Endothelial cell of umbilical vein (primary cell): ENCODE measurements around the gene MEN1. TPM values are rescaled to one million over a fixed set of nuclear protein-coding genes. Genes with fewer than 3 reads are reported as not detected.

Experiments
- BruUV-seq: library from RNA; stranded (reverse); fragments of 400-500 nt; replicated peaks from 2 replicates; lab custom pipeline; 2021; lab: Mats Ljungman, UMichigan
- CTCF ChIA-PET: fragments of 300-600, 350-600 bp; sonication (Branson Sonifier 250); formaldehyde crosslinking; loops from one replicate; lab custom pipeline; 2021; ENCODE audit warnings: antibody characterized with exemption, inconsistent platforms; lab: Charles Lee
- POLR2A ChIA-PET: fragments of 300-600, 350-600 bp; sonication (Branson Sonifier 250); formaldehyde crosslinking; loops from one replicate; lab custom pipeline; 2021; ENCODE audit warnings: antibody characterized with exemption, inconsistent platforms; lab: Charles Lee
- DNase-seq: peaks from one replicate; pipeline ENCODE4 v3.0.0-alpha.2; 2011; ENCODE audit warnings: low read depth, low spot score
- FAIRE-seq: peaks from 2 replicates; lab custom pipeline; 2011; peaks lifted over from hg19 to GRCh38; lab: Jason Lieb, UNC
- H2AFZ ChIP-seq: 2 replicates; pipeline ENCODE4 v1.6.0; 2012; ENCODE audit warnings: low read depth, low read length, control low read depth, inconsistent platforms
- H3K27ac ChIP-seq: 2 replicates; pipeline ENCODE4 v1.5.1; 2011; ENCODE audit warnings: low read depth, mild to moderate bottlenecking, control low read depth, low read length, moderate library complexity; ENCODE audit not compliant: insufficient read depth
- H3K27me3 ChIP-seq, 2 experiments: 2 replicates each; pipeline versions ENCODE4 v1.6.0 to v1.6.1; 2011; ENCODE audit warnings: low read length in 2 of 2, mixed read lengths in 1 of 2; ENCODE audit not compliant: control insufficient read depth in 2 of 2, insufficient read depth in 2 of 2
- H3K36me3 ChIP-seq, 2 experiments: 2 replicates in 1 of 2; 3 replicates in 1 of 2; pipeline ENCODE4 v1.5.1; 2011; ENCODE audit warnings: low read length in 2 of 2, mild to moderate bottlenecking in 1 of 2, moderate library complexity in 1 of 2; ENCODE audit not compliant: control insufficient read depth in 2 of 2, insufficient read depth in 2 of 2; ENCODE audit errors: extremely low read depth in 1 of 2
- H3K4me1 ChIP-seq: 3 replicates; pipeline ENCODE4 v1.5.1; 2011; ENCODE audit warnings: mild to moderate bottlenecking, low read length; ENCODE audit not compliant: control insufficient read depth, insufficient read depth; ENCODE audit errors: extremely low read depth
- H3K4me2 ChIP-seq: 2 replicates; pipeline ENCODE4 v1.6.1; 2011; ENCODE audit warnings: low read length, control low read depth, mixed read lengths; ENCODE audit not compliant: insufficient read depth
- H3K4me3 ChIP-seq, 3 experiments: fragments of 200-600 bp in 1 of 3; sonication (generic), shearing (Covaris generic) in 1 of 3; replicated peaks in 1 of 3; 2 replicates each; pipeline ENCODE4 v1.5.1; 2011 to 2016; ENCODE audit warnings: control low read depth in 3 of 3, low read length in 3 of 3, mild to moderate bottlenecking in 2 of 3, inconsistent platforms in 1 of 3, low read depth in 1 of 3, moderate library complexity in 1 of 3; ENCODE audit not compliant: insufficient read depth in 1 of 3
- H3K79me2 ChIP-seq: 2 replicates; pipeline ENCODE4 v1.6.0; 2012; ENCODE audit warnings: low read length, inconsistent platforms; ENCODE audit not compliant: control insufficient read depth, insufficient read depth
- H3K9ac ChIP-seq: replicated peaks from 2 replicates; pipeline ENCODE3; 2011; ENCODE audit warnings: low read length, control low read depth; ENCODE audit not compliant: insufficient read depth; ENCODE audit errors: extremely low read depth
- H3K9me1 ChIP-seq: replicated peaks from 3 replicates; pipeline ENCODE4 v1.6.0; 2011; ENCODE audit warnings: mild to moderate bottlenecking, low read length; ENCODE audit not compliant: control insufficient read depth, insufficient read depth; ENCODE audit errors: extremely low read depth
- H3K9me3 ChIP-seq: replicated peaks from 2 replicates; pipeline ENCODE4 v1.5.1; 2012; ENCODE audit warnings: low read length, inconsistent platforms; ENCODE audit not compliant: control insufficient read depth, insufficient read depth
- H4K20me1 ChIP-seq: replicated peaks from 2 replicates; pipeline ENCODE3; 2011; ENCODE audit warnings: mild to moderate bottlenecking, low read length; ENCODE audit not compliant: control insufficient read depth, insufficient read depth; ENCODE audit errors: extremely low read depth
- CTCF ChIP-seq, 2 donors: IDR thresholded peaks; 1 replicate in 1 of 2; 2 replicates in 1 of 2; pipeline ENCODE4 v1.5.1; 2011; ENCODE audit warnings: low read length in 2 of 2, mild to moderate bottlenecking in 2 of 2, moderate library complexity in 2 of 2, control low read depth in 1 of 2, inconsistent platforms in 1 of 2, low read depth in 1 of 2; ENCODE audit not compliant: insufficient read depth in 1 of 2; ENCODE audit errors: extremely low read depth in 1 of 2
- EZH2 ChIP-seq: IDR thresholded peaks from 2 replicates; pipeline ENCODE4 v1.6.1; 2012; ENCODE audit warnings: borderline replicate concordance, low read depth, mild to moderate bottlenecking, moderate library complexity, low read length, inconsistent platforms; ENCODE audit not compliant: severe bottlenecking
- FOS ChIP-seq: IDR thresholded peaks from 2 replicates; pipeline ENCODE4 v1.6.1; 2011; ENCODE audit warnings: mild to moderate bottlenecking, low read length, moderate library complexity, borderline replicate concordance; ENCODE audit not compliant: insufficient read depth
- GATA2 ChIP-seq: IDR thresholded peaks from 2 replicates; pipeline ENCODE4 v1.7.0; 2011; ENCODE audit warnings: low read depth, mild to moderate bottlenecking, moderate library complexity, mixed read lengths, low read length; ENCODE audit not compliant: insufficient read length, insufficient read depth
- JUN ChIP-seq: IDR thresholded peaks from 2 replicates; pipeline ENCODE4 v1.6.1; 2011; ENCODE audit warnings: borderline replicate concordance, low read depth; ENCODE audit not compliant: insufficient read length, insufficient read depth
- MAX ChIP-seq: IDR thresholded peaks from 2 replicates; pipeline ENCODE4 v1.6.1; 2011; ENCODE audit not compliant: insufficient read depth, insufficient read length
- MYC ChIP-seq: IDR thresholded peaks from one replicate; pipeline ENCODE4 v1.6.1; 2011; ENCODE audit warnings: mild to moderate bottlenecking, low read depth, low read length
- POLR2A ChIP-seq: IDR thresholded peaks from 2 replicates; pipeline ENCODE4 v1.6.1; 2012; ENCODE audit warnings: low read depth, mild to moderate bottlenecking, control low read depth, low read length
- POLR2AphosphoS5 ChIP-seq: IDR thresholded peaks from 2 replicates; pipeline ENCODE4 v1.6.1; 2012; ENCODE audit warnings: low read depth, mild to moderate bottlenecking, control low read depth, low read length, moderate library complexity; ENCODE audit not compliant: insufficient read depth
- dilution Hi-C: fragments of 300-500 bp; cut with MboI; formaldehyde crosslinking; loops from one replicate; pipeline ENCODE4 v1.15.0; 2019; ENCODE audit warnings: low sequenced_read_pairs; ENCODE audit not compliant: extremely low pct_ligation_motif_present
- intact Hi-C: fragments of 100-400 bp; cut with micrococcal nuclease; formaldehyde crosslinking; loops from one replicate; pipeline ENCODE4 v1.10.0; 2022
- polyA plus RNA-seq, 4 experiments: library from polyadenylated mRNA; depleted of rRNA in 3 of 4; stranded (reverse) in 3 of 4; unstranded in 1 of 4; fragments of >200 nt; gene quantifications; 2 replicates each; pipeline versions ENCODE4 v1.2.1 to v1.2.3, GENCODE V29; 2011 to 2012; ENCODE audit warnings: missing spikeins in 1 of 4
- total RNA-seq: library from RNA; stranded (reverse); gene quantifications from 2 replicates; pipeline ENCODE4 v1.2.3, GENCODE V29; 2021

MEN1 gene
- total and polyA plus RNA-seq, 2 donors (not counting 3 experiments of a cell fraction or from before 2014, with no cell fraction given) = 41.1 to 43.1 TPM

GRCh38 chr11:64844330-64845128 is 34.2 kb upstream of the MEN1 start, which contains the start of gene CDC42BPG:
Gene CDC42BPG (minus strand): TSS chr11:64844653. CDS start chr11:64844569, 84 bp downstream.
- Histone ChIP-seq H3K4me2 (peak within 1 kb of the TSS; percentile 6), H3K27me3 (no peaks in the 10 kb centered on the region), H3K9me1 (no peaks in the 10 kb centered on the region), H4K20me1 (no peaks in the 10 kb centered on the region), H3K4me3 (peak within 1 kb of the TSS in 2 of 3 experiments; percentile 9 to 37), H3K27ac (no peak within 1 kb of the TSS), H2AFZ (peak within 1 kb of the TSS; percentile 33), H3K79me2 (no peaks in the 10 kb centered on the region), H3K9me3 (no peaks in the 10 kb centered on the region), H3K9ac (no peak within 1 kb of the TSS), H3K36me3 (no peaks in the 10 kb centered on the region), H3K4me1 (no peaks in the 10 kb centered on the region)
- dilution Hi-C loops (loop anchor here (10.0 kb wide), 1 partner anchor 50 kb away; no protein-coding TSS in a partner anchor), intact Hi-C loops (loop anchor here (2.0 kb wide), 2 partner anchors 42 to 58 kb away; partner anchors contain the start of gene MAP4K2)
- FAIRE-seq (peak; percentile 70), DNase-seq (peak; percentile 57)
- ChIA-PET CTCF (interaction anchor here (0.6 to 8.2 kb wide), 31 partner anchors 10 to 381 kb away, joined by 3 to 168 read pairs (median 4); partner anchors contain the start of genes ARL2, BATF2, MAJIN and MAP4K2), POLR2A (interaction anchor here (0.5 kb wide), 1 partner anchor 36 kb away, joined by 5 read pairs; no protein-coding TSS in a partner anchor)
- BruUV-seq = no TSS peak
- TF ChIP-seq MAX = no peak
- TF ChIP-seq MYC = no peak
- no peak for TF ChIP-seq GATA2
- peak; percentile 67 to 80 for TF ChIP-seq CTCF (IDR thresholded peaks at IDR 0.05; ENCODE audit: extremely low read depth in 1 of 2, insufficient read depth in 1 of 2, low read depth in 1 of 2, low read length in 2 of 2)
- TF ChIP-seq JUN = no peak
- no peak for TF ChIP-seq FOS
- TF ChIP-seq POLR2A = peak; percentile 19
- TF ChIP-seq POLR2AphosphoS5 = peak; percentile 38
- no peak for TF ChIP-seq EZH2
